WERI-Rb-1 (cell line): ENCODE data around the gene SLC35A1.
"Not testable (repeated sequence)": the region's sequence is repeated elsewhere in the genome, so short reads cannot be mapped to it uniquely, and the experiment has no call there.

Source experiments
- DNase-seq: peaks from one replicate; pipeline ENCODE4 v3.0.0-alpha.2; 2020
- H3K27ac ChIP-seq: fragments of 250-450 bp; sonication (Bioruptor Pico); 2 replicates; pipeline ENCODE4 v1.5.1; 2020; ENCODE audit warnings: mild to moderate bottlenecking, moderate library complexity
- H3K27me3 ChIP-seq: fragments of 250-450 bp; sonication (Bioruptor Pico); 2 replicates; pipeline ENCODE4 v1.5.1; 2021; ENCODE audit warnings: mild to moderate bottlenecking, low read depth, moderate library complexity; ENCODE audit not compliant: insufficient read depth, severe bottlenecking
- H3K36me3 ChIP-seq: fragments of 250-450 bp; sonication (Bioruptor Pico); 2 replicates; pipeline ENCODE4 v1.5.1; 2020; ENCODE audit warnings: mild to moderate bottlenecking, moderate library complexity
- H3K4me3 ChIP-seq: 2 replicates; pipeline ENCODE4 v1.5.1; 2011; ENCODE audit warnings: low read depth, mild to moderate bottlenecking, control low read depth, low read length
- H3K9me3 ChIP-seq: fragments of 250-450 bp; sonication (Bioruptor Pico); 2 replicates; pipeline ENCODE4 v1.5.1; 2021; ENCODE audit warnings: mild to moderate bottlenecking, moderate library complexity; ENCODE audit not compliant: severe bottlenecking
- CTCF ChIP-seq: IDR thresholded peaks from 2 replicates; pipeline ENCODE4 v1.5.1; 2011; ENCODE audit warnings: low read depth, mild to moderate bottlenecking, control low read depth, inconsistent platforms, low read length

The SLC35A1 gene

GRCh38 chr6:87483929-87484328 is 11.2 kb downstream of the SLC35A1 start:
- H3K9me3 ChIP-seq, result no peaks in the 10 kb centered on the region
- TF ChIP-seq CTCF, result peak; percentile 19; the same call in 1 of the 2 replicates
- H3K27ac ChIP-seq, result no peak overlapping the region
- H3K4me3 ChIP-seq, result no peak overlapping the region
- DNase-seq, result peak; percentile 38
- no peaks in the 10 kb centered on the region for H3K27me3 ChIP-seq
- H3K36me3 ChIP-seq, result no peaks in the 10 kb centered on the region

GRCh38 chr6:87484491-87484890 is 11.7 kb downstream of the SLC35A1 start:
- Histone ChIP-seq H3K4me3 (no peak overlapping the region), H3K27ac (no peak overlapping the region)
- no peak for TF ChIP-seq CTCF

GRCh38 chr6:87487555-87487954 is 14.8 kb downstream of the SLC35A1 start:
- H3K36me3 ChIP-seq, result no peaks in the 10 kb centered on the region
- DNase-seq, result no peak
- no peaks in the 10 kb centered on the region for H3K27me3 ChIP-seq
- TF ChIP-seq CTCF, result no peak
- no peak overlapping the region for H3K27ac ChIP-seq
- H3K4me3 ChIP-seq, result no peak overlapping the region
- H3K9me3 ChIP-seq, result no peaks in the 10 kb centered on the region

More at GRCh38 chr6:87484491-87484890, 11.7 kb downstream of the SLC35A1 start:
- Histone ChIP-seq H3K36me3 (no peaks in the 10 kb centered on the region), H3K9me3 (no peaks in the 10 kb centered on the region), H3K27me3 (no peaks in the 10 kb centered on the region)
- no peak for DNase-seq

GRCh38 chr6:87489326-87489725 is 16.6 kb downstream of the SLC35A1 start:
- H3K27me3 ChIP-seq, H3K4me3 ChIP-seq, H3K9me3 ChIP-seq, DNase-seq, H3K36me3 ChIP-seq, H3K27ac ChIP-seq: not testable (repeated sequence)

- no peak for DNase-seq
- Histone ChIP-seq H3K4me3 (no peak overlapping the region), H3K36me3 (no peaks in the 10 kb centered on the region; the same call in 1 of the 2 replicates), H3K9me3 (no peaks in the 10 kb centered on the region), H3K27ac (no peak overlapping the region), H3K27me3 (no peaks in the 10 kb centered on the region)
- no peak for TF ChIP-seq CTCF
These were observed 22.1 kb downstream of the SLC35A1 start for GRCh38 chr6:87494761-87495422.

GRCh38 chr6:87498048-87498447 is 25.3 kb downstream of the SLC35A1 start:
- no peak for DNase-seq
- Histone ChIP-seq H3K4me3 (no peak overlapping the region), H3K27me3 (no peaks in the 10 kb centered on the region), H3K9me3 (no peaks in the 10 kb centered on the region), H3K36me3 (peaks cover 6% of the 10 kb centered on the region), H3K27ac (no peak overlapping the region)
- no peak for TF ChIP-seq CTCF
